Activated naive CD8-positive, alpha-beta T cell treated with anti-CD3 and anti-CD28 coated beads for 36 hours (primary cell): ENCODE measurements around the gene B3GNT3. TPM values are rescaled to one million over a fixed set of nuclear protein-coding genes. Genes with fewer than 3 reads are reported as not detected.
A peak's percentile ranks its signal among the peaks of the same experiment; 100 is the strongest.
"Not testable (repeated sequence)": the region's sequence is repeated elsewhere in the genome, so short reads cannot be mapped to it uniquely, and the experiment has no call there.

ENCODE experiments used
- DNase-seq: peaks from one replicate; pipeline ENCODE4 v3.0.0; 2021
- H3K27ac Mint-ChIP-seq: one replicate; pipeline ENCODE4 v1.8.0; 2022; ENCODE audit warnings: mild to moderate bottlenecking, moderate library complexity, mixed read lengths
- H3K27me3 Mint-ChIP-seq: one replicate; pipeline ENCODE4 v1.8.0; 2022; ENCODE audit warnings: mild to moderate bottlenecking, mixed read lengths
- H3K36me3 Mint-ChIP-seq: one replicate; pipeline ENCODE4 v1.8.0; 2021; ENCODE audit warnings: mild to moderate bottlenecking, mixed read lengths
- H3K4me1 Mint-ChIP-seq: one replicate; pipeline ENCODE4 v1.8.0; 2021; ENCODE audit warnings: mixed read lengths
- H3K4me3 Mint-ChIP-seq: one replicate; pipeline ENCODE4 v1.8.0; 2022; ENCODE audit warnings: mild to moderate bottlenecking, moderate library complexity, mixed read lengths
- H3K9me3 Mint-ChIP-seq: one replicate; pipeline ENCODE4 v1.8.0; 2022; ENCODE audit warnings: mixed read lengths
- total RNA-seq, 2 experiments: library from RNA; stranded (reverse); gene quantifications; one replicate each; pipeline ENCODE4 v1.2.3, GENCODE V29; 2021

Gene B3GNT3
- total RNA-seq, 2 experiments from 2014 or later, result not detected

GRCh38 chr19:17778968-17779929 is 15.7 kb upstream of the B3GNT3 start:
- H3K36me3 Mint-ChIP-seq, result peaks cover 26% of the 10 kb centered on the region
- H3K27me3 Mint-ChIP-seq, result no peaks in the 10 kb centered on the region
- no peak overlapping the region for H3K4me3 Mint-ChIP-seq
- H3K9me3 Mint-ChIP-seq, result no peaks in the 10 kb centered on the region
- peaks cover 19% of the 10 kb centered on the region for H3K4me1 Mint-ChIP-seq
- no peak for DNase-seq
- peak overlapping the region; percentile 38 for H3K27ac Mint-ChIP-seq

- no peaks in the 10 kb centered on the region for H3K9me3 Mint-ChIP-seq
- H3K27me3 Mint-ChIP-seq, result no peaks in the 10 kb centered on the region
- H3K4me3 Mint-ChIP-seq, result no peak overlapping the region
- peaks cover 15% of the 10 kb centered on the region for H3K4me1 Mint-ChIP-seq
- DNase-seq, result no peak
- peaks cover 24% of the 10 kb centered on the region for H3K36me3 Mint-ChIP-seq
- H3K27ac Mint-ChIP-seq, result no peak overlapping the region
Observed at GRCh38 chr19:17780781-17781180, 14.2 kb upstream of the B3GNT3 start.

GRCh38 chr19:17783721-17784120 is 11.2 kb upstream of the B3GNT3 start:
- DNase-seq, H3K27me3 Mint-ChIP-seq, H3K9me3 Mint-ChIP-seq, H3K4me3 Mint-ChIP-seq, H3K4me1 Mint-ChIP-seq, H3K27ac Mint-ChIP-seq: not testable (repeated sequence)
- H3K36me3 Mint-ChIP-seq, result peaks cover 28% of the 10 kb centered on the region

GRCh38 chr19:17784201-17785008 is 10.5 kb upstream of the B3GNT3 start:
- Mint-ChIP-seq H3K27me3 (no peaks in the 10 kb centered on the region), H3K4me3 (no peak overlapping the region), H3K9me3 (no peaks in the 10 kb centered on the region), H3K27ac (peak overlapping the region; percentile 25), H3K36me3 (peaks cover 33% of the 10 kb centered on the region), H3K4me1 (peaks cover 4% of the 10 kb centered on the region)
- DNase-seq, result peak; percentile 61

GRCh38 chr19:17787274-17787913 is 7.5 kb upstream of the B3GNT3 start:
- Mint-ChIP-seq H3K36me3 (peaks cover 25% of the 10 kb centered on the region), H3K27me3 (no peaks in the 10 kb centered on the region), H3K27ac (no peak overlapping the region), H3K4me1 (peaks cover 19% of the 10 kb centered on the region), H3K9me3 (no peaks in the 10 kb centered on the region), H3K4me3 (no peak overlapping the region)
- no peak for DNase-seq

GRCh38 chr19:17788632-17789031 is 6.3 kb upstream of the B3GNT3 start:
- DNase-seq, result no peak
- Mint-ChIP-seq H3K4me1 (peaks cover 21% of the 10 kb centered on the region), H3K27ac (no peak overlapping the region), H3K4me3 (no peak overlapping the region), H3K27me3 (no peaks in the 10 kb centered on the region), H3K36me3 (peaks cover 24% of the 10 kb centered on the region), H3K9me3 (no peaks in the 10 kb centered on the region)

- peaks cover 21% of the 10 kb centered on the region for H3K4me1 Mint-ChIP-seq
- no peak overlapping the region for H3K4me3 Mint-ChIP-seq
- H3K9me3 Mint-ChIP-seq, result no peaks in the 10 kb centered on the region
- no peaks in the 10 kb centered on the region for H3K27me3 Mint-ChIP-seq
- H3K27ac Mint-ChIP-seq, result no peak overlapping the region
- no peak for DNase-seq
- peaks cover 16% of the 10 kb centered on the region for H3K36me3 Mint-ChIP-seq
Observed at GRCh38 chr19:17790059-17790780, 4.7 kb upstream of the B3GNT3 start.

GRCh38 chr19:17794412-17794730 is 567 bp upstream of the B3GNT3 start:
- Mint-ChIP-seq H3K36me3 (peaks cover 1% of the 10 kb centered on the region), H3K4me3 (peak overlapping the region; percentile 59), H3K27me3 (no peaks in the 10 kb centered on the region), H3K9me3 (no peaks in the 10 kb centered on the region), H3K4me1 (peaks cover 43% of the 10 kb centered on the region), H3K27ac (no peak overlapping the region)
- no peak for DNase-seq

- peak overlapping the region; percentile 59 for H3K4me3 Mint-ChIP-seq
- H3K9me3 Mint-ChIP-seq, result no peaks in the 10 kb centered on the region
- DNase-seq, result no peak
- H3K4me1 Mint-ChIP-seq, result peaks cover 38% of the 10 kb centered on the region
- H3K27ac Mint-ChIP-seq, result no peak overlapping the region
- H3K27me3 Mint-ChIP-seq, result no peaks in the 10 kb centered on the region
- no peaks in the 10 kb centered on the region for H3K36me3 Mint-ChIP-seq
Observed at GRCh38 chr19:17795495-17795856, 538 bp downstream of the B3GNT3 start.

GRCh38 chr19:17796013-17796837 is 1.3 kb downstream of the B3GNT3 start:
- Mint-ChIP-seq H3K36me3 (no peaks in the 10 kb centered on the region), H3K4me1 (peaks cover 36% of the 10 kb centered on the region), H3K27ac (no peak overlapping the region), H3K9me3 (no peaks in the 10 kb centered on the region), H3K27me3 (no peaks in the 10 kb centered on the region), H3K4me3 (no peak overlapping the region)
- no peak for DNase-seq

GRCh38 chr19:17796838-17797423 is 2.0 kb downstream of the B3GNT3 start:
- Mint-ChIP-seq H3K27ac (no peak overlapping the region), H3K27me3 (no peaks in the 10 kb centered on the region), H3K4me3 (no peak overlapping the region), H3K9me3 (no peaks in the 10 kb centered on the region), H3K4me1 (peaks cover 30% of the 10 kb centered on the region), H3K36me3 (no peaks in the 10 kb centered on the region)
- DNase-seq, result no peak

GRCh38 chr19:17797424-17798201 is 2.7 kb downstream of the B3GNT3 start:
- Mint-ChIP-seq H3K36me3 (no peaks in the 10 kb centered on the region), H3K4me3 (no peak overlapping the region), H3K9me3 (no peaks in the 10 kb centered on the region), H3K27ac (no peak overlapping the region), H3K4me1 (peaks cover 30% of the 10 kb centered on the region), H3K27me3 (no peaks in the 10 kb centered on the region)
- peak; percentile 50 for DNase-seq

GRCh38 chr19:17798599-17798998 is 3.7 kb downstream of the B3GNT3 start:
- H3K4me1 Mint-ChIP-seq, result peaks cover 34% of the 10 kb centered on the region
- H3K27me3 Mint-ChIP-seq, H3K4me3 Mint-ChIP-seq, DNase-seq, H3K9me3 Mint-ChIP-seq, H3K27ac Mint-ChIP-seq, H3K36me3 Mint-ChIP-seq: not testable (repeated sequence)
